AG10803 (cell line): Measurements from ENCODE around the gene LCAT.
A peak's percentile ranks its signal among the peaks of the same experiment; 100 is the strongest.

Source experiments
- DNase-seq: peaks from one replicate; pipeline ENCODE4 v3.0.0; 2010; ENCODE audit warnings: low read depth
- H3K4me3 ChIP-seq: 2 replicates; pipeline ENCODE4 v1.5.1; 2011; ENCODE audit warnings: mild to moderate bottlenecking, low read length, control low read depth
- CTCF ChIP-seq: conservative IDR thresholded peaks from 2 replicates; pipeline ENCODE4 v1.5.1; 2011; ENCODE audit warnings: mild to moderate bottlenecking, low read length, control low read depth, inconsistent platforms

Gene LCAT

GRCh38 chr16:67944690-67945391 lies 921 bp upstream of the LCAT start:
- no peak for TF ChIP-seq CTCF
- no peak for DNase-seq
- H3K4me3 ChIP-seq, result no peak overlapping the region

DNA sequence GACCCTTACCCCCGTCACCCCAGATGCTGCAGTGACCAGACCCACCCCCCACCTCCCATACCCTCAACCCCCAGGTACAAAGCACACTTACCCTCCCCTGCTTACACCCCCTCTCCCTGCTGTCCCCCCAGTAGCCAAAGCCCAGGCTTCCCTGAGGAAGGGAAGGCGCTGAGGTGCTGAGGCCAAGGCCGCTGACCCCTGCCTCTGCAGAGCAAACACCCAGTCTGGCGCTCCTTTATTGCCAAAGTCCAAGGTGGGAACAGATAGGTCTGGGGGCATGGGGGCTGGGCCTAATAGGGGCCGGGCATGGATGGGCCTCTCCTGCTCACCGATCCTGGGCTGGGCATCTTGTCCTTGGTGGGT lies 683 bp downstream of the LCAT start:
- H3K4me3 ChIP-seq, result no peak overlapping the region
- DNase-seq, result no peak
- no peak for TF ChIP-seq CTCF

GRCh38 chr16:67942510-67943255 lies 1.2 kb downstream of the LCAT start:
- TF ChIP-seq CTCF, result no peak
- DNase-seq, result no peak
- H3K4me3 ChIP-seq, result no peak overlapping the region

GRCh38 chr16:67942200-67942509 lies 1.8 kb downstream of the LCAT start:
- TF ChIP-seq CTCF, result peak; percentile 66
- peak; percentile 24 for DNase-seq
- no peak overlapping the region for H3K4me3 ChIP-seq

- H3K4me3 ChIP-seq, result no peak overlapping the region
- no peak for TF ChIP-seq CTCF
These were observed 2.3 kb downstream of the LCAT start for GRCh38 chr16:67941469-67942199.

GRCh38 chr16:67940446-67941089 lies 3.4 kb downstream of the LCAT start:
- no peak for DNase-seq
- no peak for TF ChIP-seq CTCF
- H3K4me3 ChIP-seq, result no peak overlapping the region

More at GRCh38 chr16:67941469-67942199, 2.3 kb downstream of the LCAT start:
- no peak for DNase-seq
